ENCODE results near the gene AGMAT. TPM values are rescaled to one million over a fixed set of nuclear protein-coding genes. Genes with fewer than 3 reads are reported as not detected.

Gene AGMAT
- total RNA-seq, 1 donor from 2014 or later, result 0.41 TPM

DNA sequence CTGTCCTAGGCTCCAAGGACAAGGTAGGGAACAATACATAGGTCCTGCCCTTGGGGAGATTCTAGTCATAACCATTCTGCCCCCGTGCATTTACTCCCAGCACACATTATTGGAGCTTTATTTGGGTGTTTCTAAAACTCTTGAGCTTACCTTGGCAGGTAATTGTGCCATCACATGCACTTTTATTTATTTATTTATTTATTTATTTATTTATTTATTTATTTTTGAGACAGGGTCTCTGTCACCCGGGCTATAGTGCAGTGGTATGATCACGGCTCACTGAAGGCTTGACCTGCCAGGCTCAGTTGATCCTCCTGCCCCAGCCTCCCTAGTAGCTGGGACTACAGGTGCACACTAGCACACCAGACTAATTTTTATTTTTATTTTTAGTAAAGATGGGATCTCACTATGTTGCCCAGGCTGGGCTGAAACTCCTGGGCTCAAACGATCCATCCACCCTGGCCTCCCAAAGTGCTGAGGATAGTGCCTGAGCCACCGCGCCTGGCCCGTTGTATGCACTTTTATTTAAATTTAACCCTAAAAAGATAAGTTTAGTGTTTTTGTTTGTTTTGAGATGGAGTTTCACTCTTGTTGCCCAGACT is 9.2 kb downstream of the AGMAT start:
- FAIRE-seq, result no peak
- TF ChIP-seq EZH2 (IDR thresholded peaks at IDR 0.05; ENCODE audit: insufficient read depth, low read length), result no peak
- TF ChIP-seq, protein P1, sequence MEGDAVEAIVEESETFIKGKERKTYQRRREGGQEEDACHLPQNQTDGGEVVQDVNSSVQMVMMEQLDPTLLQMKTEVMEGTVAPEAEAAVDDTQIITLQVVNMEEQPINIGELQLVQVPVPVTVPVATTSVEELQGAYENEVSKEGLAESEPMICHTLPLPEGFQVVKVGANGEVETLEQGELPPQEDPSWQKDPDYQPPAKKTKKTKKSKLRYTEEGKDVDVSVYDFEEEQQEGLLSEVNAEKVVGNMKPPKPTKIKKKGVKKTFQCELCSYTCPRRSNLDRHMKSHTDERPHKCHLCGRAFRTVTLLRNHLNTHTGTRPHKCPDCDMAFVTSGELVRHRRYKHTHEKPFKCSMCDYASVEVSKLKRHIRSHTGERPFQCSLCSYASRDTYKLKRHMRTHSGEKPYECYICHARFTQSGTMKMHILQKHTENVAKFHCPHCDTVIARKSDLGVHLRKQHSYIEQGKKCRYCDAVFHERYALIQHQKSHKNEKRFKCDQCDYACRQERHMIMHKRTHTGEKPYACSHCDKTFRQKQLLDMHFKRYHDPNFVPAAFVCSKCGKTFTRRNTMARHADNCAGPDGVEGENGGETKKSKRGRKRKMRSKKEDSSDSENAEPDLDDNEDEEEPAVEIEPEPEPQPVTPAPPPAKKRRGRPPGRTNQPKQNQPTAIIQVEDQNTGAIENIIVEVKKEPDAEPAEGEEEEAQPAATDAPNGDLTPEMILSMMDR (IDR thresholded peaks at IDR 0.05; ENCODE audit: insufficient read depth, low read depth, low read length), result no peak
- no peak overlapping the region for H3K27ac ChIP-seq (ENCODE audit: low read depth, low read length)
- H3K27me3 ChIP-seq (ENCODE audit: insufficient read depth, low read length), result no peaks in the 10 kb centered on the region
- H2AFZ ChIP-seq (ENCODE audit: low read depth, low read length), result no peak overlapping the region
- Mint-ChIP-seq H3K27ac (ENCODE audit: unreplicated experiment) (no peak overlapping the region), H3K36me3 (ENCODE audit: low read depth, unreplicated experiment) (peaks cover 13% of the 10 kb centered on the region), H3K9me3 (ENCODE audit: unreplicated experiment) (no peaks in the 10 kb centered on the region), H3K4me3 (ENCODE audit: unreplicated experiment) (no peak overlapping the region), H3K27me3 (ENCODE audit: low read depth, unreplicated experiment) (no peaks in the 10 kb centered on the region), H3K4me1 (ENCODE audit: low read depth, unreplicated experiment) (peaks cover 6% of the 10 kb centered on the region)
- H4K20me1 ChIP-seq (ENCODE audit: insufficient read depth, low read length), result no peaks in the 10 kb centered on the region
- H3K9me3 ChIP-seq (ENCODE audit: insufficient read depth, low read depth, low read length), result no peaks in the 10 kb centered on the region
- no peaks in the 10 kb centered on the region for H3K79me2 ChIP-seq (ENCODE audit: insufficient read depth, low read length)
- H3K4me2 ChIP-seq (ENCODE audit: low read length), result no peak overlapping the region
- no peaks in the 10 kb centered on the region for H3K4me1 ChIP-seq (ENCODE audit: insufficient read depth, low read length)
- H3K9ac ChIP-seq (ENCODE audit: low read length), result no peak overlapping the region
- no peak overlapping the region for H3K4me3 ChIP-seq (ENCODE audit: insufficient read depth, low read depth, low read length)
- DNase-seq (ENCODE audit: low read depth), result no peak
- peaks cover 5% of the 10 kb centered on the region for H3K36me3 ChIP-seq (ENCODE audit: insufficient read depth, low read length)

DNA sequence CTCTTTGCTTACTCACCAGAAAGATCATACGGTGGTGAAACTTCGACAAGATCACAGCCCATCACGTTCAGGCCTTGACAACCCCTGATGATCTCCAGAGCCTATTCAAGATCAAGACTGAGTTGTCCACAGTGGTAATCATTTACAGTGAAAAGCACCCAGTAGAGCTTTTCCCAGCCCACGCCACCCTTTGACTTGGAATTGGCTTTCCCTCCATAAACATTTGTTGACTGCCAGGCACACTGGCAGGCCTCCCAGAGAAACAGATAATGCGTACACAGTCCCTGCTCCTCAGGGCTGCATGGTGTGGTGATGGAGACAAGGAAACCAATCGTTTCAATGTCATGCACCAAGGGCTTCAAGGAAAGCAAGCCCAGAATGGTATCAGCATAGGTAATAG is 10.1 kb downstream of the AGMAT start:
- no peak overlapping the region for H2AFZ ChIP-seq (ENCODE audit: low read depth, low read length)
- no peak overlapping the region for H3K27ac ChIP-seq (ENCODE audit: low read depth, low read length)
- no peak overlapping the region for H3K4me2 ChIP-seq (ENCODE audit: low read length)
- H3K9ac ChIP-seq (ENCODE audit: low read length), result no peak overlapping the region
- no peak for FAIRE-seq
- H3K4me3 Mint-ChIP-seq (ENCODE audit: unreplicated experiment), result no peak overlapping the region
- no peaks in the 10 kb centered on the region for H4K20me1 ChIP-seq (ENCODE audit: insufficient read depth, low read length)
- peaks cover 9% of the 10 kb centered on the region for H3K36me3 ChIP-seq (ENCODE audit: insufficient read depth, low read length)
- no peaks in the 10 kb centered on the region for H3K4me1 ChIP-seq (ENCODE audit: insufficient read depth, low read length)
- H3K36me3 Mint-ChIP-seq (ENCODE audit: low read depth, unreplicated experiment), result peaks cover 13% of the 10 kb centered on the region
- DNase-seq (ENCODE audit: low read depth), result no peak
- H3K9me3 Mint-ChIP-seq (ENCODE audit: unreplicated experiment), result no peaks in the 10 kb centered on the region
- no peaks in the 10 kb centered on the region for H3K9me3 ChIP-seq (ENCODE audit: insufficient read depth, low read depth, low read length)
- H3K27me3 Mint-ChIP-seq (ENCODE audit: low read depth, unreplicated experiment), result no peaks in the 10 kb centered on the region
- H3K27ac Mint-ChIP-seq (ENCODE audit: unreplicated experiment), result no peak overlapping the region
- no peaks in the 10 kb centered on the region for H3K79me2 ChIP-seq (ENCODE audit: insufficient read depth, low read length)
- H3K4me1 Mint-ChIP-seq (ENCODE audit: low read depth, unreplicated experiment), result peaks cover 3% of the 10 kb centered on the region
- TF ChIP-seq, protein P1 (IDR thresholded peaks at IDR 0.05; ENCODE audit: insufficient read depth, low read depth, low read length), result no peak
- no peak for TF ChIP-seq EZH2 (IDR thresholded peaks at IDR 0.05; ENCODE audit: insufficient read depth, low read length)
- H3K27me3 ChIP-seq (ENCODE audit: insufficient read depth, low read length), result no peaks in the 10 kb centered on the region
- H3K4me3 ChIP-seq (ENCODE audit: insufficient read depth, low read depth, low read length), result no peak overlapping the region

GRCh38 chr1:15573477-15573876 is 11.4 kb downstream of the AGMAT start:
- no peaks in the 10 kb centered on the region for H3K79me2 ChIP-seq (ENCODE audit: insufficient read depth, low read length)
- no peaks in the 10 kb centered on the region for H3K4me1 ChIP-seq (ENCODE audit: insufficient read depth, low read length)
- Mint-ChIP-seq H3K27ac (ENCODE audit: unreplicated experiment) (peak overlapping the region; percentile 60), H3K9me3 (ENCODE audit: unreplicated experiment) (no peaks in the 10 kb centered on the region), H3K36me3 (ENCODE audit: low read depth, unreplicated experiment) (peaks cover 18% of the 10 kb centered on the region), H3K4me1 (ENCODE audit: low read depth, unreplicated experiment) (peaks cover 11% of the 10 kb centered on the region), H3K27me3 (ENCODE audit: low read depth, unreplicated experiment) (no peaks in the 10 kb centered on the region), H3K4me3 (ENCODE audit: unreplicated experiment) (no peak overlapping the region)
- TF ChIP-seq, protein P1 (IDR thresholded peaks at IDR 0.05; ENCODE audit: insufficient read depth, low read depth, low read length), result no peak
- no peak for TF ChIP-seq EZH2 (IDR thresholded peaks at IDR 0.05; ENCODE audit: insufficient read depth, low read length)
- no peak for FAIRE-seq
- H2AFZ ChIP-seq (ENCODE audit: low read depth, low read length), result no peak overlapping the region
- no peak overlapping the region for H3K4me3 ChIP-seq (ENCODE audit: insufficient read depth, low read depth, low read length)
- no peaks in the 10 kb centered on the region for H4K20me1 ChIP-seq (ENCODE audit: insufficient read depth, low read length)
- peak; percentile 66 for DNase-seq (ENCODE audit: low read depth)
- no peak overlapping the region for H3K9ac ChIP-seq (ENCODE audit: low read length)
- peaks cover 14% of the 10 kb centered on the region for H3K36me3 ChIP-seq (ENCODE audit: insufficient read depth, low read length)
- no peak overlapping the region for H3K4me2 ChIP-seq (ENCODE audit: low read length)
- H3K9me3 ChIP-seq (ENCODE audit: insufficient read depth, low read depth, low read length), result no peaks in the 10 kb centered on the region
- no peaks in the 10 kb centered on the region for H3K27me3 ChIP-seq (ENCODE audit: insufficient read depth, low read length)
- H3K27ac ChIP-seq (ENCODE audit: low read depth, low read length), result no peak overlapping the region
